GM19395 (cell line): Measurements from ENCODE around the gene SSTR5.
"Not testable (repeated sequence)": the region's sequence is repeated elsewhere in the genome, so short reads cannot be mapped to it uniquely, and the experiment has no call there.

Experiments used
- ATAC-seq: cut with Tn5 transposase; IDR thresholded peaks from one replicate; pipeline ENCODE4 v1.9.1; 2021; ENCODE audit warnings: mild to moderate bottlenecking, moderate library complexity; ENCODE audit not compliant: unreplicated experiment

Gene SSTR5

GRCh38 chr16:1090620-1091587 is 18.4 kb downstream of the SSTR5 start:
- no peak for ATAC-seq

- no peak for ATAC-seq
These were observed 19.5 kb downstream of the SSTR5 start for GRCh38 chr16:1091992-1092552.

- not testable (repeated sequence) for ATAC-seq
These were observed 20.2 kb downstream of the SSTR5 start for GRCh38 chr16:1092685-1093283.

GRCh38 chr16:1093284-1094123 is 21.0 kb downstream of the SSTR5 start:
- no peak for ATAC-seq

- no peak for ATAC-seq
These were observed 21.6 kb downstream of the SSTR5 start for GRCh38 chr16:1094124-1094479.

GRCh38 chr16:1094601-1095449 is 22.3 kb downstream of the SSTR5 start:
- no peak for ATAC-seq

GRCh38 chr16:1095450-1096168 is 23.1 kb downstream of the SSTR5 start:
- ATAC-seq = no peak

- no peak for ATAC-seq
These were observed 23.9 kb downstream of the SSTR5 start, which contains the start of gene C1QTNF8 for GRCh38 chr16:1096169-1097082. Gene C1QTNF8 (minus strand): TSS chr16:1096244. CDS start chr16:1094922, 1,322 bp downstream.

- no peak for ATAC-seq
These were observed 24.6 kb downstream of the SSTR5 start for GRCh38 chr16:1097156-1097555.

- ATAC-seq = no peak
These were observed 25.3 kb downstream of the SSTR5 start for GRCh38 chr16:1097800-1098199.

- ATAC-seq = no peak
These were observed 25.9 kb downstream of the SSTR5 start for GRCh38 chr16:1098266-1098991.

GRCh38 chr16:1099189-1100083 is 26.9 kb downstream of the SSTR5 start:
- ATAC-seq = no peak

GRCh38 chr16:1100084-1100800 is 27.7 kb downstream of the SSTR5 start:
- ATAC-seq = no peak

- ATAC-seq = no peak
These were observed 28.6 kb downstream of the SSTR5 start for GRCh38 chr16:1101133-1101532.

- ATAC-seq = no peak
These were observed 29.2 kb downstream of the SSTR5 start for GRCh38 chr16:1101573-1102332.
